DMS79 treated with DMSO at 0.1 percent for 48 hours (cell line): ENCODE measurements around the gene PPM1H.
"Not testable (repeated sequence)": the region's sequence is repeated elsewhere in the genome, so short reads cannot be mapped to it uniquely, and the experiment has no call there.

Source experiments
- DNase-seq: peaks from one replicate; lab custom pipeline; 2025; lab: John Stamatoyannopoulos, UW

Gene PPM1H

DNA sequence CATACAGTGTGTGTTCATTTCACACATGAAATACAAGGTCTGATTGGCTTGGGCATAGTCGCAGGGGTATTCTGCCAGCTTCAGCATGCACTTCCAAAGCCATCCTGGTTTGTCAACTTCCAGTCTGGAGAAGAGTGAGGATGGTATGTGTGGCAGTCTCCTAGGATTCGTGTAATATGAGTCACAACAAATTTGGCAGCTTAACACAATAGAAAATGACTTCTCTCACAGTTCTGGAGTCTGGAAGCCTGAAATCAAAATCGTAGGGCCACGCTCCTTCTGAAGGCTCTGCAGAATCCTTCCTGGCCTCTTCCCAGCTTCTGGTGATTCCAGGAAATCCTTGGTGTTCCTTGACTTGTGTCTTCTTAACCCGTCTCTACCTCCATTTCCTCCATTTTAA is 167.5 kb downstream of the PPM1H start:
- DNase-seq = no peak

DNA sequence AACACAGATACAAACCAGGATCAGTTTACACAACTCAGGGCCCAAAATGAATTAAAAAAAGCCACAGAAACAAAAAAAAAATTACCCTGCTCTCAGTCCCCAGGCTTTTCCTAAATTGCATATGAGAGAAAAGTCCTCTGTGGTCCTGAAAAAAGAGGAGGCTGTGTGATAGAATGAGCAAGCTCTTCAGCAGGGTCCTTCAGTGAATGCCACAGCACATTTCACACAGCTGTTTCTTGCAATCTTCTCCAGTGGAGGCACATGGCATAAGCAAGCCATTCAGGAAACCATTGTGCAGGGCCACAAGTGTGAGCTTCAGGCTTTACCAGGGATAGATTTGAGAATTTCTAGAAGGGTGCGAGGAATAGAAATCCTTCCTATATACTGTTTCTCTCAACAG is 168.5 kb downstream of the PPM1H start:
- no peak for DNase-seq

DNA sequence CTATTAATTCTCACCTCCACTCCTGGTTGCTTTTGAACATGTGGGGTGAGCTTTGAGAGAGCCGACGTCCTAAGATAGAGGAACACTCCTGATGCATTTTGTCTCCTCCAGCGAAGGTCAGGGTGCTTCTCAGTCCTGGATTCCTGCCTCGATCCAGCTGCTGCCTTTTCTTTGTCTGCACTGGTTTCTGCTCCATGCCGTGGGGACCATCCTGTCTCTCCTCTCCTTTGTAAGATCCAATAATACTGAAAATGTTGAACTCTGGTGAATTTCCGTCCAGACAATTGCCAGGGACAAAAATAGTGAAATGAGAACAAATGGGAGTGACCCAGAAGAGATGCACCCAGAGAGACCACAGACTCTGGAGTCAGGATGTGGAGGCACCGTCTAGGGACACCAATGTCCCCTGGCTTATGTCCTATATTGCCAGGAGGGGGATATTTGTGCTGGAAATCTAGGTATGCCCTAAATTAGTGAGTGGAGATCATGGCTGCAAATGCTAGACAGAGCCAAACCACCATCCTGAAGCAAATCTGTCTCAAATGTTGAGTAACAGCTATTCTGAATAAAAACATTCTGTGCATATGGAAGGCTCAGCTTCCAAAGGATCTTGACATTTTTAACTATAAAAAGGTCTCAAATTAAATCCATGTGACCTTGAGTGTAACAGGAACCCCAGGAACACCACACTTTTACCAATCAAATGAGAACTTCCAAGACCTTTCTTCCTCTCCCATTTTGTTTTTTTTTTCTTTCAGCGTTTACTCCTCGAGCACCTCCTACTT is 170.9 kb downstream of the PPM1H start:
- DNase-seq = no peak

DNA sequence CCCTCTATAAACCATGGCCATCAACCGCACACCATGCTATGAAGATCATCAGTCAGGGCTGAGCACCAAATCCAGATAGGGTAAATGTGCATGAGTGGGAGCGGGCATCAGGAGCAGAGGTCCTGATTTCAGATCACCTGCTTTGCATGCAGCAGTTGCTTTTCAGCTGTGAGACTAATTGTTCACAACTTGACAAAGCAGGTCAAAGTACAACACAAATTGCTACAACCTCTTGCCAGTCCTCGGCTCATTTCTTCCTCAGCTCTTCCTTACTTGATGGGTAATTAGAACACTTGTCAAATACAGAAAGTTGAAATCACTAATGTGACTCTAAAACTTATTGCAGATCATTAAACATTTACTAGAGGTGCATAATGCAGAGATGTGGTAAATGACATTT is 171.6 kb downstream of the PPM1H start:
- DNase-seq = no peak

DNA sequence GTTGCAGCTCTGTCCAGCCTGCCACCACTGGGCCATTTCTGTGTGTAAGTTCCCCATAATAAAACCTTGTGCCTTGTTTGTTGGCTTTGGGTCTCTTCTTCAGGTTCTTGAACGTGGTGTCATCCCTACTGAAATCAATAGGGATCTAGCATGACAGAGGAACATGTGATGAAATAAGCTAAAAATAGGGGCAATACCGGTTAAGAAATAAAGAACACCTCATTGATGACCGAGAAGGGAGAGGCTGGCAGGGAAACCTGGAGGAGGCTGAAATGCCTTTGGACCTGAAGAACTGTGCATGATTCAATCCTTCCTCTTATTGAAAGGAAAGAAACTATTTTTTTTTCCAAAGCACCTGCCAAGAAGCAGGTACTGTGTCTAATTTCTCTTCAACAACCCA is 172.3 kb downstream of the PPM1H start:
- no peak for DNase-seq

DNA sequence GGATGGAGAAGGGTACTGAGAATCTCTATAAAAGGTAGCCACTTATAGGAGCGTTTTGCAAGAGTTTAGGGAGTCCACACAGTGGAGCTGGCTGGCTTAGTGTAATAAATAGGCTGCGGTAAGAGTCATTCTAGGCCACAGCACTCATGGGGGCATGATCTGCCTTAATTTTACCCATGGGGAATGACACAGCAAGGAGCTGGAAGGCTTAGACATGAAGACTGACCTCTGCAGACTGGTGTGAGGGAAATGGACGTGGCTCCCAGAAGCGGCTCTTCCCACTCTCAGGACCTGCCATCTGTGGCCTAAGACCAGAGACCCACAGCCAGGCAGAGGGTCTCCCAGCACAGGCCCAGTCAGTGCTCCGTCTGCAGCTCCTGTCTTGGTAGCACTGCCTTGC is 173.3 kb downstream of the PPM1H start:
- no peak for DNase-seq

DNA sequence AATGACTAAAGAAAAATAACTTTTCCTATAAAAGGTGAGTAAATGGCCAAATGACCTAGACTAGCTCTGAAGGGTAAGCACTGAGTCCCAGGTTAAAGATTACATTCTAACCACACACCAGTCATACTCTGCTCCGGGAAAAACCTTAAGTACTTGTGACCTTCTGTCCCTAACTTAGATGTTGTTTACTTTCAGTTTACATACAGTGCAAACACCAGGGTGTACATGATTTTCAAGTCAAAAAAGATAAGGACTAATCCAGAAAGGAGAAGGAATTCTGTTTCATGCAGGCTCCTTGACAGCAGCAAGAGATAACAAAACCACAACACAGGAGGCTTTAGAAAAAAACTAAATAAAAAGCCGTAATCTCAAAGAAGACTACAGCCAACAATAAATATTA is 174.2 kb downstream of the PPM1H start:
- no peak for DNase-seq

DNA sequence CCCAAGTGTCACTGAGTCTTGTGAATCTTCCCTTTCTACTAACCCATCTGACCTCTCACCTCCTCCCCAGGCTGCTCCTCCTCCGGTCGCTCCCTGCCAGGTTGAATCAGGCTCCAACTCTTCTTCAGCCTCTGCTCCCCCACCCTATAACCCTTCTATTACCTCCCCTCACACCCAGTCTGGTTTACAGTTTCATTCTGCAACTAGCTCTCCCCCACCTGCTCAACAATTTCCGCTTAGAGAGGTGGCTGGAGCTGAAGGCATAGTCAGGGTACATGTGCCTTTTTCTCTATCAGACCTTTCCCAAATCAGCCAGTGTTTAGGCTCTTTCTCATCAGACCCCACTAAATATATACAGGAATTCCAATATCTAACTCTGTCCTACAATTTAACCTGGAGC is 174.6 kb downstream of the PPM1H start:
- DNase-seq = not testable (repeated sequence)

DNA sequence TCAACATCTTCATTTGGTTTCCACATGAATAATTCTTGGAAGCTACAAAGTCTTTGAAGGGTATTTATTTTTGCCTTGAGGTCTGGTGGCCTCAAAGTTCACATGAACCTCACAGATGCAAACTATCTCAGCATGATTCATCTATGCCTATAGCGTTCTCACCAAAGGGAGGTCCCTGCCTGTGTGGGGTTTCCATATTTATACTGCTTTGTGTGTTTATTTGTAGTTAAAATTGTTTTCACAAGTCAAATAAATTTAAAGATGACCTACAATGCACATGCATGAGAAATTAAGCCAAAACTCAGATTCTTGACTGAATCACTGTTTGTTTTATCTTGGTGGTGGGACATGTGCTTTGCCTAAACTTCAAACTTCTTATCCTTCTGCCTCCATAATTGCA is 176.7 kb downstream of the PPM1H start:
- DNase-seq = no peak

DNA sequence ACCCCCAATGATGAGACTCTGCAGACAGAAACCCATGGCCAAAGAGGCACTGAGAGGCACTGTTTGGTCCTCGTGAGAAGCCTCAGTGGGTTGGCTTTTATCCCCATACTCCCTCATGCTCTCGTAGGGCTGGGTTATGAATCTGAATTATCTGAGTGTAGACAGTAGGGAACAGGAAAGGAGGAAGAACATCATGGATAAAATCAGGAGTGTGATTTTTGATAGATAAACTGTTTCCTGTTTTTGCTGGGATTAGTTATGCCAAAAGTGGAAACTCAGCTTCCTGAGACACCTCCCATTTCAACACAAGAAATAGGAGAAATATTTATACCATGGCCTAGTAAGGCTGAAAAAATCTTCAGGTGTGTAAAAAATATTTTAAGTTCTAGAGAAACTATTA is 177.9 kb downstream of the PPM1H start:
- no peak for DNase-seq

DNA sequence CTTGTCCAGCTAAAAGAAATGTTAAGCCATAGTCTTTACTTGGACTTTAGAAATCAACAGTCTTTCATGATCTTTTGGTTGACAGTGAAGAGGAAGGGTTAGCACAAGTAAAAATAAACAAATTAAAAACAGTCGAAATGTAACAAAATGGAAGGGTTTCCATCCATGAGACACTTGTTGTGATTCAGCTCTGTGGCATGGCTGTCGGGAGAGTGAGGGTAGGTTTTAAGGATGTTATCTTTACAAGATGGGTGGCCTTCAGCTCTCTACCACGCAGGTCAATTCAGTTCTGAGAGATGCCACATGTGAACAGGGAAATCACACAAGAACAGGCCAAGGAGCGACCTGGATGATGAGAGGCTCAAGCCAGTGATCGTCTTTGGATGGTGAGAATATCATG is 180.2 kb downstream of the PPM1H start:
- no peak for DNase-seq

DNA sequence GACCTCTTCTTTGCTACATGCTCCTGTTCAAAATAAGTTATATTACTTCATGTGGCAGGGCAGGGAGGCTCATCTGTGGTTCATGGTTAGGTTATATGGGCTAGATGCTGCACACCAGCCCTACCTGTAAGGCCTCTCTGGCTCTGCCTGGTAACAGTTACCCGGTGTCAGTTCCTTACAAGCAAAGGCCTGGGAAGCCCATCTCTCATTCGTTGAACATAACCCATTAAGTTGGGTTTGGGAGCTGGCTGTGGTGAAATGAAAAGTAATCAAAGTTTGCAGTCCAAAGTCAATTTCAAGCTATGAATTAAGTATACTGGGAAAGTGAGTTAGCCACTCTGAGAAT is 183.2 kb downstream of the PPM1H start:
- DNase-seq = no peak

DNA sequence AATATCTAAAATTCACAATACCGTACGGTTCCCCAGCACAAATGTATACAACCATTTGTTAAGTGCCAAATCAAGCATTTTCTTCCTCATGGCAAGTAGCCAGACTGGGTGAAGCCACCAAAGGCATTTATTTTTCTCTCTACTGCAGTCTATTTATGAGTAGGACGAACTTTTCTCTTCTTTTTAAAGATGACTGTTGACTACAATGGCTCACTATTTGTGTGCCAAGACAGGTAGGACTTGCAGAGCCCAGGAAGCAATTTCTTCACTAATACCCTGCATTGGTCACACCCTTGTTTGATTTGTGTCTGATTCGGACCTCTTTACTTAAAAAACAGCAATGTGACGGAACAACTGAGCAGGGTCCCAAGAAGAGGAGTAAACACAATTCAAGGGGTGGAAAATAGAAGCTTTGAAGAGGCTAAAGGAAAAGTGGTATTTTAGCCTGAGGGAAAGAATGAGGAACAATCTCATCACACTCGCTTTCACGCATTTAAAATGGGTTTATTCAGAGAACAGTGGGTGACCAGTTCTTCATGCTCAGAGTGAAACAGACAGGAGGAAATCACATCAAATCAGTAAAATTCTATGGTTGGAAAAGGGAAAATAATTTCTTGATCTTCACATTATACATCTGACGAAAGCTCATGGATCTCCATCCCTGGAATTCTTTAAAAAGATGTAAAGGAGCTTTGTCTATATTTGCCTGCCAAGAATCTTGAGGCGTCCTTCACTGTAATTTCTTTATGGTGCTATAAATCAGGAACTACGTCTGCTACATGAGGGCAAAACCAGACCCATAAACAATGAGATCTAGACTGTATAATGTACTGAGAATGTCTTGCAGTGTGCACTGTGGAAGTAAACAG is 183.8 kb downstream of the PPM1H start:
- no peak for DNase-seq

DNA sequence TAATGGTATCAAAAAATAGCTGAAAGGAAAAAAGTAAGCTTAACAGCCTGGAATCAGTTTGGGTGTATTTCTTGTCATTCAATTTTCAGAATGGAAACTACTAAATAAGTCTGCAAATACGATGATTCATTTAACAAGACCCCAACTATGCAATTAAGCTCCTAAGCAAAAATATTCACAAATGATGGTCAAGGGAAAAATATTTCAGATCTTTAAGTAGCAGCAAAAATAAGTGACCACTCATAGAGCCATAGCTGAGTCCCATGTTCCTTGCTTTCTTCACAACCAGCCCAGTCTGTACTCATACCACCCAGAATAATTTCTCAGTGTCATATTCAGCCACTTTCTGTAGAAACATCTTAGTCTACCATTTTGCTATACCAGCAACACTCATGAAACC is 185.4 kb downstream of the PPM1H start:
- DNase-seq = no peak

DNA sequence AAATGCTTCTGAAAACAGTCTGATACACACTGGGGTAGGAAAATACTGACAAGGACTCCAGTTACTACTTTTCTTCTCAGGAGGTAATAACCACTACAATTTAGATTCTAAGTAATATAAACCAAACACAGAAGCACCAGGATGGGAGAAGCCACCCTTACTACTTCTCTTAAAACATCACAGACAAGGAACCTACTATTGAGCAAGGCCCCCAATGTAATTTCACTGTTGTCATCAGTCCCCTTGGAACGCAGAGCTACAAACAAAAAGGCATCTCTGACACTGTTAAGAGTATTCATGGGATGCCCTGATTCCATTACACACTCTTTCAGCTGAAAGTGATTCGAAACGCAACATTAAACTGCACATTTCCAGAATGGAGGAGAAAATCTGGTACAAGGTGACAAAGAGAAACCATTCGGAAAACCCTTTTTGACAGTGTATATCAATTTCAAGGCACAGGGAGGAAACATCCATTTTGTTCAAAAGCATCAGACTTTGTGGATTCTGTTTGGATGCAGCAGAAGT is 185.9 kb downstream of the PPM1H start:
- DNase-seq = no peak

DNA sequence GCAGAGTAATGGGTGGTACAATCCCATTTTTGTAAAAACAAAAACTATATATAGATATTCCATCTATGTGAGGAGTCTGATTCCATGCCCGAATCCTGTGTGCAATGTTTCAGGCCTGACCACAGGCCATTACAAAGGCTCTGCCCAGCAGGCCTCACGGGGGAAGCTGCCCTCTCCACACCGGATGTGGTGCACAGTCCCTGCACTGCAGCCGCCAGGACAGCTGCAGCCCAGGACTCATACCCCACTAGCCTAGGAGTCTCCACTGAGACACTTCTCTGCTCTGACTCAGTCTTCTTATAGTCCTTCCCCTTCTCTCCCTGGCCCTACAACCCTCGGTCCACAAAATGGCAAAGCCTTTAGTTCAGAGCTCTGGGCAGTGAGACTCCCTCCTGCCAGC is 190.4 kb downstream of the PPM1H start:
- DNase-seq = no peak

DNA sequence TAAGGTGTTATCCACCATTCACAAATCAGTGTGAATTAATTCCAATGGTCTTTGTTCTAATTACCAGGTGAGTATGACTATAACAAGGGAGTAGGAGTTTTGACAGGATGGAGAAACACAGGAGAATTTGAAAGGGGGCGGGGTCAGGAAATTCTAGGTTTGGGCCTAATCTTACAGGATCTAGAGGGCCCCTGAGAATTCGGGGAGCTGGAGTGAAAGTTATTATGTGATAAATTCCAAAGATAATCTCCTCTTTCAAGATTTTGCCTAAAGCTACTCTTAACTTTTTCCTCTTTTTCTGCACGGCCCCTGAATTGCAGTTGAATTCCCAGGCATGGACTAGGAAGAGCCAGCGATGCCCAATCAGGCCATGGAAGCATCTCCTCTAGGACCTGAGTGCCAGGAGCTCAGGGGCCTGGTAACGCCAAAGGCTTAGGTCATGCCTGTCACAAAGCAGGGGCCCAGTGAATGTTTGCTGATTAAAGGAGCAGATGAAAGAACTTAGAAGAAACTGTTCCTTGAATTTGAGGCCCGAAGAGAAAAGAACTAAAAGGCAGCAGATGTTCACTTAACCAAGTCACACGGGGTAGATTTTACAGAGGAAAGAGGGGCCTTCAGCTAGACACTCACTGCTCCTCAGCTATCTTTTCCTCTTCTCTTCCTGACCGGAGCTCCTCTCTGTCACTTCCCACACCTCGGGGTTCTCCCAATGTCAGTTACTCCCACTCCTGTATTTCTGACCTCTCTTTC is 195.5 kb downstream of the PPM1H start:
- DNase-seq = no peak

DNA sequence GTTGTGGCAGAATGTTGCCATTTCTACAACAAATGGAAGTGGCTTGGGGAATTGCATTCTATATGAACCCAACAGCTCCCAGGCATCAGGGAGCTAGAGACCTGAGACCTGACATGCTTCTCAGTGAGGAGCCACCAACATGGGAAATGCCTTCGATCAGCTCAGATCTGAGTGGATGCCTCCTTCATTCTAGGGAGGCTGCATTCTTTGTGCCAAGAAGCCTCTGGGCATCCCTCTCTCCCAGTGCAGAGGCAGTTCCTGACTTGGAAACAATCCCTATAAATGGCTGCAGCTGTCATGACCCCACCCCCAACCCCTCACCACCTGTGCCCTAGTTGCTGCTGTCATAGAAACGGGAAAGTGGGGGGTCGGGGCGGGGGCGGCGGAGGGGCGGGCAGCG is 196.3 kb downstream of the PPM1H start:
- no peak for DNase-seq

DNA sequence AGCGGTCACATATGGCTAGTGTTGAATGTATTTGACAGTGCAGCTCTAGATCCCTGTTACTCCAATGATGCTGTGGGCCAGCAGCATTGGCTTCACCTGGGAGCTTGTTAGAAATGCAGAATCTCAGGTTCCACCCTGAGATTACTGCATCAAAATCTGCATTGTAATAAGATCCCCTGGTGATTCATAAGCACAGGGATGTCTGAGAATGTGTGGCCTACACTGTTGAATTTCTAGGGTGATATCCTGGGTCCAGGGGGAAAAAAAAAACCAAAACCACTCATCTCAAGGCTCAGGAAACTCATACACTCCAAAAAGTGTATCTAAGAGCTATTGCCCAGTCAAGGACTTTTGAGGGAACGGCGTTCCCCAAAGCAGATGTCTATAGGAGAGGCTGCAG is 196.8 kb downstream of the PPM1H start:
- no peak for DNase-seq

DNA sequence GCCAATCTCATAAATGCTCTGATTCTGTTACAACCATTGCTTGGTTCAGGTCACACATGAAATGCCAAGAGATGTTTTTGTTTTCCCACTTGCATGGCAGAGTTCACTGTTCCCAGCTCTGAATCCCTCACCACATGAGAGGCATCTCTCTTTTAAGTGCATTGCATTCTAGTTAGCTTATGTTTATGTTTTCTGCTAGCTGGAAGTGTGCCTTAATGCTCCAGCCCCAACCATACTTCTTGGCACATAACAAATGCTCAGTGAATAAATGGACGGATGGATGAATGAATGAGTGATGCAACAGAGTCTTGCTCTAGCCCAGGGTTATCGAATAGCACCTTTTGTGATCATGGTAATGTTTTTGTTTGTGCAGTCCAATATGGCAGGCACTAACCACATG is 197.3 kb downstream of the PPM1H start:
- DNase-seq = no peak

DNA sequence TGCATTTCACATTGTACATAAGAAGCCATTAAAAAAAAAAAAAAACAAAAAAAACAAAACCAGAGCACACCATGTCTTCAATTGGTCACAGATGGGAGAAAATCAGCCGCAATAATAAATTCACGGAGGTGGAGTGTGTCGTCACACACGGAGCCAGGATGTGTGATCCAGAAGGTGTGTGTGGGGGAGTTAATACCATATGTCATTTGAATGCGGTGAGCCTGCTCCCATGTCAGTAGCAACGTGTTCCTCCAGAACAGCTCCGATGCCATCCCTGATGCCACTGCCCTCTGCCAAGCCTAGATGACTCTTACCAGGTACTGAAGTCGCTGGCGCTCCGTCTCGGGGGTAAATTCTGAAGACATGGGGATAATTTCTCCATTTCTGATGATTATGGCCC is 197.8 kb downstream of the PPM1H start:
- DNase-seq = no peak

DNA sequence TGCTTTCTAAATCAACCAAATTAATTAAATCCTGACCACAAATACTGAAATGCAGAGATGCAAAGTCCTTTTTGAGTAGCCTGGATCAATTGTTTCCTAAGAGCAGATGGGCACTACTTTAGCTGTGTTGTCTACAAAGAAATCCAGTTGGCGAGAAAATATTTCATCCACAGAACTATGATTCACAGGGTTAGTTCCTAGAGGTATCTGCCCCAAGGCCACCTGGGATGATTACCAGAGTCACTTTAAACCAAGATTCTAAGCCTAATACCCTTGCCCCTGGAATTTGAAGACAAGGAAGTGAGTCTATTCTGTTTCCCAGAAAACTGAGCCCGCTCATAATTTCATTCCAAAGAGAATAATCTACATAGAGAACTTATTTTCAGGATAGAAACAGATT is 198.4 kb downstream of the PPM1H start:
- DNase-seq = no peak
